Mucosa of descending colon (tissue), 3 donors: ENCODE measurements around the gene ITIH2. TPM values are rescaled to one million over a fixed set of nuclear protein-coding genes. Genes with fewer than 3 reads are reported as not detected.
A peak's percentile ranks its signal among the peaks of the same experiment; 100 is the strongest.

ENCODE experiments used
- ATAC-seq: fragments of 200-7000 bp; cut with Tn5 transposase; one replicate; pipeline ENCODE4 v1.9.1; 2020; ENCODE audit warnings: mild to moderate bottlenecking, moderate library complexity
- DNase-seq, 3 donors: peaks; one replicate each; pipeline ENCODE4 v3.0.0-alpha.2; 2020
- H3K36me3 ChIP-seq: fragments of 200-600 bp; one replicate; pipeline ENCODE4 v1.8.0; 2021; ENCODE audit warnings: low read depth, mild to moderate bottlenecking
- H3K4me1 ChIP-seq: fragments of 200-600 bp; one replicate; pipeline ENCODE4 v1.8.0; 2021; ENCODE audit warnings: low read depth, mild to moderate bottlenecking
- H3K4me3 ChIP-seq: fragments of 200-600 bp; one replicate; pipeline ENCODE4 v1.8.0; 2021; ENCODE audit warnings: mild to moderate bottlenecking
- H3K9me3 ChIP-seq: fragments of 200-600 bp; one replicate; pipeline ENCODE4 v1.8.0; 2021; ENCODE audit warnings: mild to moderate bottlenecking
- intact Hi-C, 2 donors: fragments of 100-400 bp; cut with DNase I in 1 of 2; cut with micrococcal nuclease in 1 of 2; formaldehyde crosslinking; loops; one replicate each; pipeline versions ENCODE4 v1.11.0 to v1.11.1; 2022; cut with DNase I, micrococcal nuclease
- total RNA-seq, 3 donors: library from RNA; stranded (reverse); fragmentation: NEBNext Ultra II Directional in 2 of 3; extraction: Animal tissue kit (Norgen Biotek cat#: 25700) in 2 of 3; gene quantifications; one replicate each; pipeline versions ENCODE4 v1.2.1 to v1.2.4, GENCODE V29; 2021 to 2023
- TF ChIP-seq, protein P1 (sequence below): fragments of 200-600 bp; IDR thresholded peaks from one replicate; pipeline ENCODE4 v1.8.0; 2022; ENCODE audit warnings: antibody characterized with exemption, mild to moderate bottlenecking
- donor health status: DM: no; HTN: no; CAD: no; lungs with moderate emphysema.
- donor health status: DM: no; HTN: no; CAD: no.
- donor health status: DM: no; HTN: yes; CAD: no.

Gene ITIH2
- total RNA-seq, 3 donors from 2014 or later, result not detected

GRCh38 chr10:7794251-7795026 is 91.3 kb downstream of the ITIH2 start:
- ATAC-seq (no peak), DNase-seq (no peak)
- TF ChIP-seq, protein P1, sequence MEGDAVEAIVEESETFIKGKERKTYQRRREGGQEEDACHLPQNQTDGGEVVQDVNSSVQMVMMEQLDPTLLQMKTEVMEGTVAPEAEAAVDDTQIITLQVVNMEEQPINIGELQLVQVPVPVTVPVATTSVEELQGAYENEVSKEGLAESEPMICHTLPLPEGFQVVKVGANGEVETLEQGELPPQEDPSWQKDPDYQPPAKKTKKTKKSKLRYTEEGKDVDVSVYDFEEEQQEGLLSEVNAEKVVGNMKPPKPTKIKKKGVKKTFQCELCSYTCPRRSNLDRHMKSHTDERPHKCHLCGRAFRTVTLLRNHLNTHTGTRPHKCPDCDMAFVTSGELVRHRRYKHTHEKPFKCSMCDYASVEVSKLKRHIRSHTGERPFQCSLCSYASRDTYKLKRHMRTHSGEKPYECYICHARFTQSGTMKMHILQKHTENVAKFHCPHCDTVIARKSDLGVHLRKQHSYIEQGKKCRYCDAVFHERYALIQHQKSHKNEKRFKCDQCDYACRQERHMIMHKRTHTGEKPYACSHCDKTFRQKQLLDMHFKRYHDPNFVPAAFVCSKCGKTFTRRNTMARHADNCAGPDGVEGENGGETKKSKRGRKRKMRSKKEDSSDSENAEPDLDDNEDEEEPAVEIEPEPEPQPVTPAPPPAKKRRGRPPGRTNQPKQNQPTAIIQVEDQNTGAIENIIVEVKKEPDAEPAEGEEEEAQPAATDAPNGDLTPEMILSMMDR, result no peak
- Histone ChIP-seq H3K9me3 (no peaks in the 10 kb centered on the region), H3K4me1 (peaks cover 19% of the 10 kb centered on the region), H3K4me3 (no peak overlapping the region), H3K36me3 (peaks cover 1% of the 10 kb centered on the region)
- intact Hi-C loops, result no loop called here

DNA sequence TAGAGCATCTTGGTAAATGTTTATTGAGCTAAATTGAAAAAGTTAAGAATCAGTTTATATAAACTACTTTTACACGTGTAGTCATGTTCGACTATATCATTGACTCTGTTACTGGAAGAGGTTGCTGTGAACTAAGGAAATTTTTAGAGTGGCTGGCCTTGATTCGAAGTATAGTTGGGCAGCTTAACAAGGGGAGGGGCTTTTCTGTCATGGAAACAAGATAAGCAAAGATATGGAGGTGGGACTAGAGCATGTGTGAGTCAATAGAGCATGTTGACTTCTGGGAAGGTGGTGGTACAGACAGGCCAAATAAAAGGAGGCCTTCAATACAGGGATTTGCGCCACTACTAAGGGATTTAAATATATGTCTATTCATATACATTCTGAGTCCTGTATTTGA is 92.5 kb downstream of the ITIH2 start:
- Histone ChIP-seq H3K4me3 (no peak overlapping the region), H3K4me1 (peaks cover 7% of the 10 kb centered on the region), H3K36me3 (peaks cover 8% of the 10 kb centered on the region), H3K9me3 (no peaks in the 10 kb centered on the region)
- DNase-seq (no peak), ATAC-seq (peak; percentile 74)
- TF ChIP-seq, protein P1, result no peak
- intact Hi-C loops, result no loop called here

DNA sequence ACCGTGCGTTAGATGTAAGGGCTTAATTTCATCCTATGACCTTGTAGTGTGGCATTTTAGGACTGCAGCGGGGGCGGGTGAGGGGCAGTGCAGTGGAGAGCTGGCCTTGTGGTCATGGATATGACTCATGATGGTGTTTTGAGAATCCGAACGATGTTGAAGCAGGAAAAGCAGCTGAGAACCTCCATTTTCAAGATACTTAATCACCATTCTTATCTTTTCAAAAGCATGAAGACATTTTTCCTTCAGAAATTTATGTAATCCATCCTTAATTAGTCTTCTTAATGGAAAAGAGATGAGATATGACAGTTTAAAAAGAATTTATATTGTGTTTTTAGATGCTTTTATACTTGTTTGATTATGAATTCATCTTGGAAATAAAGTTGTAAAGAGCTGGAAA is 94.5 kb downstream of the ITIH2 start:
- H3K36me3 ChIP-seq, result peaks cover 16% of the 10 kb centered on the region

More for the DNA sequence above, 94.5 kb downstream of the ITIH2 start:
- intact Hi-C loops, result no loop called here
- Histone ChIP-seq H3K9me3 (no peaks in the 10 kb centered on the region), H3K4me3 (no peak overlapping the region), H3K4me1 (peaks cover 7% of the 10 kb centered on the region)
- ATAC-seq, result no peak
- DNase-seq, result no peak
- TF ChIP-seq, protein P1, result no peak

Other genes starting within 250 kb of the ITIH2 start
- 10 to 100 TPM in 1 of 3 donors, 1 to 10 TPM in 2; 5.0 to 46.6 (median 8.1) TPM for gene ITIH5, start 36.4 kb upstream of the ITIH2 start, total RNA-seq
- 10 to 100 TPM in 1 of 3 donors, 1 to 10 TPM in 2; 8.6 to 10.5 (median 9.1) TPM for gene KIN, start 84.7 kb downstream of the ITIH2 start, total RNA-seq
- 100 to 1,000 TPM; 323 to 533 (median 462) TPM for gene ATP5F1C, start 84.9 kb downstream of the ITIH2 start, total RNA-seq
- 10 to 100 TPM in 1 of 3 donors, 1 to 10 TPM in 2; 5.5 to 17.2 (median 6.0) TPM for gene TAF3, start 115.2 kb downstream of the ITIH2 start, total RNA-seq